Middle frontal gyrus (tissue), 1 donor: ENCODE data around the gene C5AR2.
"Not testable (repeated sequence)": the region's sequence is repeated elsewhere in the genome, so short reads cannot be mapped to it uniquely, and the experiment has no call there.

Experiments used
- DNase-seq: peaks from one replicate; pipeline ENCODE4 v3.0.0-alpha.2; 2015; ENCODE audit warnings: low spot score; ENCODE audit errors: extremely low spot score

Gene C5AR2

GRCh38 chr19:47323409-47323808, 8.6 kb upstream of the C5AR2 start:
- no peak for DNase-seq

GRCh38 chr19:47323872-47324271, 8.1 kb upstream of the C5AR2 start:
- no peak for DNase-seq

- no peak for DNase-seq
These were observed 7.5 kb upstream of the C5AR2 start for GRCh38 chr19:47324502-47324901.

- DNase-seq: no peak
These were observed 1.5 kb upstream of the C5AR2 start for GRCh38 chr19:47330466-47330869.

- no peak for DNase-seq
These were observed 485 bp upstream of the C5AR2 start for GRCh38 chr19:47331490-47331889.

GRCh38 chr19:47336765-47337718, 5.1 kb downstream of the C5AR2 start:
- DNase-seq: not testable (repeated sequence)

- no peak for DNase-seq
These were observed 7.4 kb downstream of the C5AR2 start for GRCh38 chr19:47339196-47339880.

GRCh38 chr19:47340477-47341208, 8.7 kb downstream of the C5AR2 start:
- DNase-seq: no peak

GRCh38 chr19:47341734-47342133, 9.8 kb downstream of the C5AR2 start:
- no peak for DNase-seq

- no peak for DNase-seq
These were observed 11.3 kb downstream of the C5AR2 start for GRCh38 chr19:47343194-47343802.

GRCh38 chr19:47344425-47344824, 12.4 kb downstream of the C5AR2 start:
- DNase-seq: no peak

GRCh38 chr19:47346024-47346423, 14.0 kb downstream of the C5AR2 start:
- DNase-seq: not testable (repeated sequence)

GRCh38 chr19:47348819-47349795, 17.1 kb downstream of the C5AR2 start, which contains the start of gene DHX34:
DHX34 (plus strand) TSS chr19:47349315; CDS start chr19:47353031, 3,716 bp downstream.
- DNase-seq: peak; percentile 96

- DNase-seq: no peak
These were observed 18.7 kb downstream of the C5AR2 start for GRCh38 chr19:47350630-47351029.

GRCh38 chr19:47351548-47351947, 19.6 kb downstream of the C5AR2 start:
- DNase-seq: peak; percentile 51

GRCh38 chr19:47352095-47352494, 20.1 kb downstream of the C5AR2 start:
- no peak for DNase-seq

GRCh38 chr19:47353307-47353712, 21.3 kb downstream of the C5AR2 start:
- DNase-seq: no peak

GRCh38 chr19:47356900-47357299, 24.9 kb downstream of the C5AR2 start:
- no peak for DNase-seq

GRCh38 chr19:47357788-47358680, 26.1 kb downstream of the C5AR2 start:
- DNase-seq: no peak
